Activated naive CD4-positive, alpha-beta T cell treated with Interleukin-2 at 50 U/mL for 16 hours (primary cell): Measurements from ENCODE around the gene PCOLCE2.
"Not testable (repeated sequence)": the region's sequence is repeated elsewhere in the genome, so short reads cannot be mapped to it uniquely, and the experiment has no call there.

ENCODE experiments used
- DNase-seq: peaks from one replicate; pipeline ENCODE4 v3.0.0-alpha.2; 2020

The PCOLCE2 gene

GRCh38 chr3:142898346-142899213 is 9.7 kb upstream of the PCOLCE2 start:
- no peak for DNase-seq

- DNase-seq = no peak
Observed at GRCh38 chr3:142897807-142898206, 8.9 kb upstream of the PCOLCE2 start.

GRCh38 chr3:142896996-142897395 is 8.1 kb upstream of the PCOLCE2 start:
- DNase-seq = no peak

DNA sequence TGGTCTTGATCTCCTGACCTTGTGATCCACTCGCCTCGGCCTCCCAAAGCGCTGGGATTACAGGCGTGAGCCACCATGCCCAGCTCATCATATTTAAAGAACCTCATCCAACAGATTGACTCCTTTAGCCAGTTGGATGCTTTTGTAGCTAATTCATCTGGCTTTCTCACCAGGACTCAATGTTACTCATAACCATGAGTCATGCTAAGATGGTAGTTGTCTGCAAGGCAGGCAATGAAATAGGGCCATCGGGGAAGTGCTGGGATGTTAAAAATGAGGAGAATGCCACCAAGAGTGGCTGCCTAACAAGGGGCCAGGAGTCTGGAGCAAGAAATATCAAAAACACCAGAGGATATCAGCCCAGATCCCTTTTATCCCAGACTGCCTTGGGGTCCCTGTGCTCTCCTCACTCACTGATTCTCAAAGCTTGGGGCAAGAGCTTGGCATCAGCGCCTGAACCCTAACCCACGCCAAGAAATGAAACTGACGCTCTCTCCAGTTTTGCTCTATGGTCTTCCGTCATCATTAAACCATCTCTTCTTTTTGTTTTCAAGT is 7.4 kb upstream of the PCOLCE2 start:
- DNase-seq = no peak

GRCh38 chr3:142894493-142894892 is 5.6 kb upstream of the PCOLCE2 start:
- DNase-seq = no peak

DNA sequence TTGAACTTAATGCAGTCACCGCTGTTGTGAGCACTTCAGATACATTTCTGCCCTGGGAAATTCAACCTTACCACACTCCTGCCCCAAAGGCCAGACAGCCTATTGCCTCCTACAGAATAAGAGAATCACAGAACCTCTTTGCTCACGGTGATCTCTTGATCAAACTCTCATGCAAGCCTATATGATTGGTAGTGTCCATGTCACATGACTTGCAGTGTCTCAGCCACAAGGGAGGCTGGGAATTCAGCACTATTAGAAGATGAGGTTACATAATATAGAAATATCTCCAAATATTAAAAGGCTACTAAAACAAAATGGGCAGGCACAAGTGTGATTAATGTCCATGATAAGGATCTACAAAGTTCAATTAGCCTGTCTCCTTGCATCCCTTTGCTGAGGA is 3.8 kb upstream of the PCOLCE2 start:
- no peak for DNase-seq

DNA sequence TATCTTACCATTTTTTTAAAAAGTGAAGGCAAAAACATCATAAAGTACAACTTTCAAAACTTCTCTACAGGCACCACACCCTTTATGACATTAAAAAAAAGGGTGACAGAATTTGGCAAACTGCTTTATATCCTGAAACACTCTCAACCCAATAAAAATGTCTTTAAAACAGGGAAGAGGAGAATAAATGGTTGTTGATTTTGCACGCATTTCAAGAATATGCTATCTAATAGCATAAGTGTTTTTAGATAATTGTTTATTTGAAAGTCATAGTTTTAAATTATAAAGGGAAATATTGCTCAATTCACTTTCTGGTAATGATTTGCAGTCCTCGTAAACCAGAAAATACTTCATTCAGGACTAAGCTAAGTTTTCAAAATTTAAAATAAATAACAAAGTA is 1.7 kb upstream of the PCOLCE2 start:
- no peak for DNase-seq

- DNase-seq = no peak
Observed at GRCh38 chr3:142889212-142890014, 530 bp upstream of the PCOLCE2 start.

DNA sequence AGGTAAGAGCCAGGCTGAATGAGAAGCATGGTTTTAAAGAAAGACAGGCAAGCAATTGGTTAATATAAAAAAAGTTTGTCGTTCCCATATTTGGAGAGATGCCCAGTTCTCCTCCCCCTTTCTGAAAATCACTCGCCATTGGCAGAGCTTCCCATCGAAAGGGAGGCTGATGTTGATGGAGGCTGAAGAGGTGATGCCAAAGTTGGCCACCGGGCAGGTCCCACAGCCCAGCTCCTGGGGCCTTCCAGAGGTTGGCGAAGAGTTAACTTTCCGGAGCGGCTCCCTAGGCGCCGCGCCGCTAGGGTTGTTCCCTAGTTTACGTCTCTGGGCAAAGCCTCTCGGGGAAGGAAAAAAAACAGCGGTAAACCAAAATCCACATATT is 793 bp downstream of the PCOLCE2 start:
- no peak for DNase-seq

GRCh38 chr3:142886940-142887339 is 1.9 kb downstream of the PCOLCE2 start:
- DNase-seq = no peak

- no peak for DNase-seq
Observed at GRCh38 chr3:142886021-142886420, 2.9 kb downstream of the PCOLCE2 start.

DNA sequence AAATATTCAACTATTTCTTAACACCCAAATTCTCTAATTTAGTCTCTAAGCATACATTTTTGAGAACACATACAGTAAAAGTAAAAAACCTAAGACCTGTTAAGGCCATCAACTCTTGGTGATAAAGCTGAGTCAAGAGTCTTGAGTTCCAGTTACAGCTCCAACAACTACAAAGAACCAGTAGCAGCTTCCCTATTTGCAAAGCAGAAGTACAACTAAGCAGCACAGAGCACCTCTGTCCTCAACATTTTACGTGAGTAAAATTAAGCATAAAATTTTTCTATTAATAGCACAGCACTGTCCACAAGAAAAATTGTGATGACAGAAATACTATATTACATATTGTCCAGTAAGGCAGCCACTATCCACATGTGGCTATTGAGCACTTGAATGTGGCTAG is 4.4 kb downstream of the PCOLCE2 start:
- DNase-seq = no peak

GRCh38 chr3:142883534-142883933 is 5.3 kb downstream of the PCOLCE2 start:
- not testable (repeated sequence) for DNase-seq

GRCh38 chr3:142881445-142882224 is 7.2 kb downstream of the PCOLCE2 start:
- DNase-seq = no peak

DNA sequence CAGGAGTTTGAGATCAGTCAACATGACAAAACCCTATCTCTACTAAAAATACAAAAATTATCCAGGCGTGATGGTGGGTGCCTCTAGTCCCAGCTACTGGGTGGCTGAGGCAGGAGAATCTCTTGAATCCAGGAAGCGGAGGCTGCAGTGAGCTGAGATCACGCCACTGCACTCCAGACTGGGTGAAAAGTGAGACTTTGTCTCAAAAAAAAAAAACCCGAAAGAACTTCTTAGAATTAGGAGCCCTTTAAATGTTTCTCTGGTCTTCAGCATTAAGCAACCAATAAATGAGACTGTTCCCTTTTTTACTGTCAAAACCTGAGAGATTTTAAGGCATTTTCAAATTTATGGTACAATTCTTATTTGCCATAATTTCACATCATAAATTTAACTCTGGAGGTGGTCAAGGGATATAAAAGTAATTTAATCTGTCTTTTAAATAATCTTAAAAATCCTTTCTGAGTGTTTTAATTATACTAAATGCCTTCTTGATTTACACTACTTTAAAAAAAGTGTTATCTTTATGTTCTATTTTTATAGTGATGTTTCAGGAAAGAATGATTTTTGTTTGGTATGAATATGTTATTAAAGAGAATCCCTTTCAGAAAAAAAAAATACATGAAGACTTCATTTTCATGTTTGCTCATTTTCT is 10.1 kb downstream of the PCOLCE2 start:
- no peak for DNase-seq

DNA sequence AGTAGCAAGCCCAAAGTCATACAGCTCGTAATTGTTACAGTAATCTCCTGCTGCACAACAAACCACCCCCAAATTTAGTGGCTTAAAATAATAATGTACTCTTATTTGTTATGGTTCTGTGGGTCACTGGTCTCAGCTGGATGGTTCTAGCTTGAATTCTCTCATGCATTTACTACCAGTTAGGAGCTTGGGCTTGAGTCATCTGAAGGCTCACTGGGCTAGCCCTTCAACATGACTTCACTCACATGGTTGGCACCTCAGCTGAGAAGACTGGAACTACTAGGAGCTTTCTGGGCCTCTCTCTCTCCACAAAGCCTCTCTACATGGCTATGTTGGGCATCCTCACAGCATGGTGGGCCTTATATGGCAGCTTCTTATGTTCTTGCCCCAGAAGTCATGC is 12.5 kb downstream of the PCOLCE2 start:
- no peak for DNase-seq

DNA sequence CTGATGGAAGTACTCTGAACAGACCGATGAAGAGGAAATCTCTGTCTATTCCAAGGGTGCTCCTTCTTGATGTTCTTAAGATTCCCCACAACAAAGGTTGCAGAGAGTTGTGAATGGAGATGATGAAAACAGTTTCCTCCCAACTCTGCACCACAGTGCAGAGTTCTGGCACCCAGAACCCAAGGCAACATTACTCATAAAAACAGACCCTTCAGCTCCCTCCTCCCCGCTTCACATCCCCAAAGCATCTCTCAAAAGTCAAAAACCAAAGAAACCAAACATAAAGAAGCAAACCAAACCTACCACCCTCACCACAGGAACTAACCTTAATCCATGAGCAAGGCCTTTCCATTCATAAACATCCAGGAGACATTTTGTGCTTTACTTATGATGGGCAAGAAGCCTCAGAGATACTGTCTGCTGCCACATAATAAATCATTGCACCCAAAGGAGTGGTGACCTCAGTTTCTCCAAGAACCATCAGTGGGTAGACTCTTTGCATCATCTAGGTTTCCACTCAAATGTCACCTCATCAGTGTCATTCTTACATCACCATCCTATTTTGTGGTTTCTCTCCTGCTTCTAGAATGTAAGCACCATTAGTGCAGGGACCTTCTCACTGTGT is 13.2 kb downstream of the PCOLCE2 start:
- DNase-seq = no peak

DNA sequence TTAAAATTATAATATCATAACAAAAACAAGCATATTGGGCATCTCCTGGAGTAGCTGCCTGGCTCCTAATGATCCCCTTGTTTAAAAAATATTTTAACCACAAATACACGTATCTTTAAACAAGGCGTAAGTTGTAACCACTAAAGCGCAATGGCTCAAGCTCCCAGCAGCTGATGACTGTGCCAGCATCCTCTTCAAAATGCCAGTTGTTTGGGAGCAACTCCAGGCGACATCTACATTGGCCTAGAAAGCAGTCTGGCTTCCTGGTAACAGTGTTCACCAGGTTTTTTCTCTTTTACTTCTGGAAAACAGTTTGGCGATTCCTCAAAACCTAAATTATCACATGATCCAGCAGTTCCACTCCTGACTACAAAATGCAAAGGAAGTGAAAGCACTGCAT is 13.8 kb downstream of the PCOLCE2 start:
- DNase-seq = no peak

DNA sequence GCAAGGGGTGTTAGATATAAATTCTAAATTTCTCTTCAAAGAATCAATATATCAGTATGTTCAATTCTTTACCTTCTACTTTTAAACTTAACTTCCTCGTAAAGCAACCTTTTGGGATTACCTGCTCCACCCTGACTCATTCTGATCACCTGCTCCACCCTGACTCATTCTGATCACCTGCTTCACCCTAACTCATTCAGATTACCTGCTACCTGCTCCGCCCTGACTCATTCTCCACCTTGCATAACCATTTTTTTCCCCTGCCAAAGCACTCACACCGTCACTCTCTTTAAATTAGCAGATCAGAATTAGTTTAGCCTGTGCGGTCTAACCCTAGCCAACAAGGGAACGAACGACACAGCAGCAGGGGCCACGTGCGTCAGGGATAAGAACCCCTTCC is 20.5 kb downstream of the PCOLCE2 start:
- not testable (repeated sequence) for DNase-seq

DNA sequence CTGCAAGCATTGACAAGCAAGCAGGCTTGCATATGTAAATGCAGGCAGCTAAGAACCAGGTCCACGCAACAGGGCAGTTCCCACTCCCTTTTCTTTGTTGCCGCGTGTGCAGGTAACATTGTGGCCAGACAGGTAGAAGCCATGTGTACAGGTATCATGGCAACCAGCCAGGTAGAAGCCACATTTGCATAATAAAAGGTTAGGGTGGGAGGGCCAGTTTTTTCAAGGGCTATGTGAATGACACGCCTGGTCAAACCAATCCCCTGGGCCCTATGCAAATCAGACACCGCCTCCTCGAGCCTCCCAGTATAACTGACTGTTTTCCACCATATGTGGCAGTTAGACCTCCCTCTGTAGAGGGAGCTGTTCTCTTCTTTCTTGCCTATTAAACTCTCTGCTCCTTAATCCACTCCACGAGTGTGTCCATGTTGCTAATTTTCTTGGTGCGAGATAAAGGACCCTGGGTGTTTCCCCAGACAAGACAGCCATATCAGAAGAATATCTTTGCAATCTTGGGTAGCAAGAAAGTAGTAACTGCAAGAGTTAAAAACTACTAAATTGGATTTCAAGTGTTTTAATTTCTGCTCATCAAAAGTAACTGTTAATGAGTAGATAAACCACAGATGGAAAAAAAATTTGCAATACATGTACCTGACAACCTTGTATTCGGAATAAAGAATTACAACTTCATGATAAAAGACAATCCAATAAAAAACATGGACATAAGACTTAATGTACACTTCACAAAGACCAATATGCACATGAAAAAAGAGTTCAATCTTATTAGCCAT is 21.8 kb downstream of the PCOLCE2 start:
- DNase-seq = no peak
